Mesodermal cell (in vitro differentiated cells): ENCODE data around the gene KCNQ5.
"Not testable (repeated sequence)": the region's sequence is repeated elsewhere in the genome, so short reads cannot be mapped to it uniquely, and the experiment has no call there.

Experiments used
- H3K27ac ChIP-seq: 2 replicates; pipeline ENCODE4 v1.7.0; 2013; ENCODE audit warnings: mild to moderate bottlenecking, low read depth, low read length, moderate library complexity; ENCODE audit not compliant: severe bottlenecking
- H3K36me3 ChIP-seq: 2 replicates; pipeline ENCODE4 v1.7.1; 2013; ENCODE audit warnings: mild to moderate bottlenecking, low read length, moderate library complexity; ENCODE audit not compliant: control insufficient read depth, insufficient read depth
- H3K4me1 ChIP-seq: one replicate; pipeline ENCODE4 v1.7.1; 2013; ENCODE audit warnings: mild to moderate bottlenecking, low read length; ENCODE audit not compliant: insufficient read depth, control insufficient read depth, poor library complexity, severe bottlenecking
- H3K4me3 ChIP-seq: 2 replicates; pipeline ENCODE4 v1.7.0; 2013; ENCODE audit warnings: low read length, control low read depth, mild to moderate bottlenecking; ENCODE audit not compliant: insufficient read depth, poor library complexity, severe bottlenecking; ENCODE audit errors: extremely low read depth
- H3K9me3 ChIP-seq: 2 replicates; pipeline ENCODE4 v1.7.1; 2013; ENCODE audit warnings: mild to moderate bottlenecking, low read length, moderate library complexity; ENCODE audit not compliant: control insufficient read depth
- WGBS, 2 experiments: methylation state at CpG; one replicate each; pipeline ENCODE4 v1.1.5; 2013; ENCODE audit warnings: missing lambda C conversion rate in 2 of 2; ENCODE audit not compliant: insufficient coverage in 2 of 2; 5-methylcytosine and 5-hydroxymethylcytosine counted together

KCNQ5 gene

DNA sequence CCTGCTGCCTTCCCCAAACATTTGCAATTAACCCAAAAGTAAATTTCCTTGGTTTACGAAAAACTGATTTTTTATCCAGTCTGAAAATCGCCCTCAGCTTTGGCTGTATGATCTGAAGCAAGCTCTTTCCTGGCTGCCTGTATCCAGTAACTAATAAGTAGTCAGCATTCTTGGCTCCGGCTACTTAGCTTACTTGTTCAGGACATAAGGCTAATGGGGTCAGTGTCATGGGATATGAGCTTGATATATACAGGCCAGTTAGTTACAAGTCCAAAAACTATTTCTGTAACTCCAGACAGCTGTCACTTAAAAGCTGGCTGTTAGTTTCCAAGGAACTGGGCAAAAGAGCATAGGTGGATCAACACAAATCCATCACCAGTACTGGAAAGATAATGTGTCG lies 547.2 kb downstream of the KCNQ5 start:
- 65 to 100% methylated on average over 2 of the region's 4 CpGs for WGBS, 2 experiments
- no peaks in the 10 kb centered on the region for H3K4me1 ChIP-seq
- no peak overlapping the region for H3K4me3 ChIP-seq
- H3K9me3 ChIP-seq, result no peaks in the 10 kb centered on the region
- no peaks in the 10 kb centered on the region for H3K36me3 ChIP-seq
- H3K27ac ChIP-seq, result no peak overlapping the region

DNA sequence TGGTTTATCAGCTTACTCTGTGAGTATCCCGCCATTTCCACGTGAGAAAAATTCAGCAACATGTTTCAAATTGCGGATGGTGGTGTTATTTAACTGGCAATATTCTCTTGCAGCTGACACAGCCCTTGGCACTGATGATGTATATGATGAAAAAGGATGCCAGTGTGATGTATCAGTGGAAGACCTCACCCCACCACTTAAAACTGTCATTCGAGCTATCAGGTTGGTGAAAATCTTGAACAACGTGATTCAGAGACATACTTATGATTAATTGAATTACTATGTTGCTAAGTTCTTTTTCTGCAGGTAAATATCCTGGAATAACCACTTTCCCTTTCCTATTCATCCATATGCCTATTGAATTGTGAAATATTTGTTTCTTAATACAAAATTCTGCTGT lies 547.8 kb downstream of the KCNQ5 start:
- WGBS, 2 experiments, result 93% methylated on average over 2 of the region's 5 CpGs; no CpG with 5 or more reads in 1 of the 2 experiments
- H3K4me3 ChIP-seq, result no peak overlapping the region
- no peaks in the 10 kb centered on the region for H3K36me3 ChIP-seq
- H3K4me1 ChIP-seq, result no peaks in the 10 kb centered on the region
- H3K27ac ChIP-seq, result no peak overlapping the region
- no peaks in the 10 kb centered on the region for H3K9me3 ChIP-seq

DNA sequence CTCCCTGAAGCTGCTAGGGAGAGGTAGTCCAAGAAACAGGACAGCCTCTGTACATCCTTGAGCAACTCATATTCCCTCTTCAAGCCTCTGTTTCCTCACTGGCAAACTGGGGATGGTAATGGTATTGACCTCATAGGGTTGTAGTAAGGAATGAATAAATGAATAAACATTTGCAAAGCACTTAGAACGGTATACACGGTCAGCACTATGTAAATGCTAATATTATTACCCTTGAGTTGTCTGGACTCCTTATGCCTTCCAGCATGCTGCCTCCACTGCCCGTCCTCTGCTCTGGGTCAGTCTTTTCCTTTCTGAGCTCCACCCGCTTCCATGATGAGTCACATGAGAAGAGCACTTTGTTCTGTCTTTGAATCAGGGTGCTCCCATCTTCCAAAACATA lies 552.8 kb downstream of the KCNQ5 start:
- no peak overlapping the region for H3K27ac ChIP-seq
- no peaks in the 10 kb centered on the region for H3K36me3 ChIP-seq
- no peaks in the 10 kb centered on the region for H3K4me1 ChIP-seq
- H3K9me3 ChIP-seq, result no peaks in the 10 kb centered on the region
- H3K4me3 ChIP-seq, result no peak overlapping the region
- WGBS, 2 experiments, result 90 to 100% methylated on average over 1 to 4 of the region's 4 CpGs

DNA sequence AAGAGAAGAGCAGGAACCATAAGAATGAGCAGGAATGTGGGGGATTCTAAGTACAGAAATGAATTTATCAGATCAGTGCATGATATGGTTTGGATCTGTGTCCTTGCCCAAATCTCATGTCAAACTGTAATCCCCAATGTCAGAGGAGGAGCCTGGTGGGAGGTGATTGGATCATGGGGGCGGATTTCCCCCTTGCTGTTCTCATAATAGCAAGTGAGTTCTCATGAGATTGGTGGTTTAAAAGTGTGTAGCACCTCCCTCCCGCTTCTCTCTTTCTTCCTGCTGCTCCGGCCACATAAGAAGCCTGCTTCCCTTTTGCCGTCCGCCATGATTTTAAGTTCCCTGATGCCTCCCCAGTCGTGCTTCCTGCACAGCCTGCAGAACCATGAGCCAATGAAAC lies 554.2 kb downstream of the KCNQ5 start:
- WGBS, 2 experiments, result 82 to 100% methylated on average over 2 of the region's 6 CpGs

DNA sequence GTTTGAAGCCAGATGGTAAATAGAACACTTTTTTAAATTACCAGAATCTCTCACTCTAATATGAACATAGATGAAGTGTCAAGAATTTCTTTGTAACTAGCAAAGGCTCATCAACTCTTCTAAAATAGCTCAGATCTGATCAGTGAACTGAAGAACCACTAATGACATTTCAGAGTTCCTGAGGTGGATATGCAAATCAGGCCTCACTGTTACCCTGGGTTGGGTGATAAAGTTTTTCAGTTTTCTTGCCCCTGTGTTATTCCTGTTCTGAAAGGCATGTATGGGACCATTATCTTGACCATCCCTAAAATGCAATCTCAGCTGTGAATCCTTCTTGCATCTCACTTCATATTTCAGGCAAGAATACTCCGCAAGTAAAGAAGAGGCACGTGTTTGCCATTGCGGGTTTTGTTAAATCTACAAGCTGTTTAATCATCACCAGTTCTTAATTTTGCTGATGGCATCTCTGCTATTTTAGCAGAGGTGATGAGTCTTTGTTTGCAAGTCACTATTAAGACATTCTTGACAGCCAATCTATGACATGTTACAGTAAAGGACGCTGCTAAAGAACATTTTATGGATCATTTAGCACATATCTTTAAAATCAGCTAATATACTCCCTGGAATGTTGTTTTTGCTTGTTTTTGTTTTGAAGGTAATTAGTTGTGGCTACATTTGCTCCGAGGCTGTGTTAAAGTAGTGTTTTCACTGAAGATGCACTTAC lies 555.5 kb downstream of the KCNQ5 start:
- Histone ChIP-seq H3K4me1 (no peaks in the 10 kb centered on the region), H3K36me3 (no peaks in the 10 kb centered on the region), H3K27ac (no peak overlapping the region), H3K4me3 (no peak overlapping the region), H3K9me3 (no peaks in the 10 kb centered on the region)
- 95% methylated on average over 3 of the region's 5 CpGs; no CpG with 5 or more reads in 1 of the 2 experiments for WGBS, 2 experiments

More for the DNA sequence above, 554.2 kb downstream of the KCNQ5 start:
- H3K9me3 ChIP-seq, result no peaks in the 10 kb centered on the region
- H3K36me3 ChIP-seq, result no peaks in the 10 kb centered on the region
- no peak overlapping the region for H3K27ac ChIP-seq
- H3K4me1 ChIP-seq, result no peaks in the 10 kb centered on the region
- no peak overlapping the region for H3K4me3 ChIP-seq

DNA sequence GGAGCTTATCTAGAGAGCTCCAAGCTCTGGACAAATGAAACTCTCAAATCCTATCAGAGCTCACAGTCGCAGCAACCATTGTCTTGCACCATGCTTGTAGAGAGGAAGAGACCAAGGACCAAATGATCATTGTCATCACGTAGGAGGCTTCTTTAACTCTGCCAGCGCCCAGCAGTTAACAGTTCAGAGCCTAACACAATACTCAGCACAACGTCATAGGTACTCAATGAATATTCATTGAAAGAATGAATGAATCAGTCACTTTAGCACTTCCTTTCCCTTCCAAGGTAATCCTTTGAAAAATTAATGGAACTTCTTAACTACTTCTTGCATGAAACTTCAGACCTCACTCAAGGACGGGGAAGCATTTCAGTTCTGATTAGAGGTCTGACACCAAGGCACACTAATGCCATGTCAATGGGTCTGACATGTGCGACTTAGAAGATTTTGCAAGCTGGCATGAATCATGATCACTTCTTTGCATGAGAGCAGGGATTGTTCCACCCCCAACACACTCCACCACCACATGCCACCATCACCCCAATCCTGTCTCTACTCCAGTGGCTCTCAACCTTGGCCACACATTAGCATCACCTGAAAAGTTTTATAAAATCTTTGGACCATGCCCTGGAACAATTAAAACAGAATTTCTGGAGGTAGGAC lies 558.3 kb downstream of the KCNQ5 start:
- Histone ChIP-seq H3K4me3 (no peak overlapping the region), H3K36me3 (no peaks in the 10 kb centered on the region), H3K4me1 (no peaks in the 10 kb centered on the region), H3K9me3 (no peaks in the 10 kb centered on the region), H3K27ac (no peak overlapping the region)
- WGBS, 2 experiments, result 72 to 94% methylated on average over 3 to 4 of the region's 6 CpGs

DNA sequence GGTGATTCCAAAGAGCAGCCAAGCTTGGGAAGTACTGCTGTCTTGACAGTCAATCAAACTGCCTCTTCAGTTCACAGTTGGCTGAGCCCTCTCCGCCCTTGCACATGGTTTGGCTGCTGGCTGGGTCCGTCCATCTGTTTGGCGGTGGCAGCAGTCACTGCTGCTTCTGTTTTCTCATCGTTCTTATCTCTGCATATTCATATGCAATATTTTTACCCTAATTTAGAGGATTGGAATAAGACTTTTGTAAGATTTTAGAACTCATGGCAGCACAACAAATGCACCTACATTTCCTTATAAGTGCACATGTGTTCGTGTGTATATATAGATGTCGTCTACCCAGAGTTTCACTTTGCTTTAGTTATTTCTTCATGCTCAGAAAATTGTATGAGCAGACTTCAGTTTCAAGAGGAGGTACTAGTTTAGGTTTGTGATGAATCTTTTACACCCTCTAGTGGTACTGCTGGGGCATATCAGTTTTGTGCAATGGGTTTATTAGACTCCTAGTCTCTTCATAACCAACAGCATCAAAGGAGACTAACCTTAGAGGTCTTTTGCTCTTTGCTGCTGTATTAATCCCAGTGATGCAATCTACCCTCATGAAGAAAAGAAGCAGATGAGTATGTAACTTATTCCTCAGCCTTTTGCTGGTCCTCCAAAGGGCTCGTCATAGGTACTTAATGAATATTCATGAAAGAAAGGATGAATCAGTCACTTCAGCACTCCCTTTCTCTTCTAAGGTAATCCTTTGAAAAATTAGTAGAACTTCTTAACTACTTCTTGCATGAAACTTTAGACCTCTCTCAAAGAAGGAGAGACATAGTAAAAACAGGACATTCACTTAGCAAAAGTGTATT lies 559.1 kb downstream of the KCNQ5 start:
- H3K4me3 ChIP-seq, result no peak overlapping the region
- 50 to 77% methylated on average over 2 of the region's 7 CpGs for WGBS, 2 experiments
- no peak overlapping the region for H3K27ac ChIP-seq
- no peaks in the 10 kb centered on the region for H3K4me1 ChIP-seq
- no peaks in the 10 kb centered on the region for H3K36me3 ChIP-seq
- H3K9me3 ChIP-seq, result no peaks in the 10 kb centered on the region

DNA sequence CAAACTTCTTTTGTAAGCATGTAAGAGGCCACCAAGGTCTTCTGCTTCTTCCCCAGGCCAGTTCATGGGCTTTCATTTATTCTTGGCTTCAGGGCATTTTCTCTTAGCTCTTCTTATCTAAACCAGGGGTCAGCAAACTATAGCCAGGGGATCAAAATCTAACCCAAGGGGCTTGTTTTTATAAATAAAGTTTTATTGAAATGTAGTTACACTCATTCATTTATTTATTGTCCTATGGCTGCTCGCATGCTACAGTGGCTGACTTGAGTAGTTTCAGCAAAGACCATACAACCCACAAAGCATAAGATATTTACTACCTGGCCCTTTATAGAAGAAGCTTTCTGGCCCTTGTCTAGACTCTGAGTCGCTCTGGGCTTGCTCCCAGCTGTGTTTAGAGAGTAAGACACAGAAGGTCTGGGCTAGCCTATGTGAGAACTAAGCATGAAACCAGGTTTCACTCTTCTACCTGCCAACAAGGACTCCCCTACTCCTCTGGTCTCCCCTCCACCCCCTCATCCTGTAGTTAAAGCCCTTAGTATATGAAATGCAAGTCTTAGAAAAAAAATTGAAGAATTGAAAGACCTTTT lies 560.2 kb downstream of the KCNQ5 start:
- 80% methylated on average over 1 of the region's 2 CpGs; no CpG with 5 or more reads in 1 of the 2 experiments for WGBS, 2 experiments
- Histone ChIP-seq H3K9me3 (no peaks in the 10 kb centered on the region), H3K36me3 (no peaks in the 10 kb centered on the region), H3K4me3 (no peak overlapping the region), H3K27ac (no peak overlapping the region), H3K4me1 (no peaks in the 10 kb centered on the region)

DNA sequence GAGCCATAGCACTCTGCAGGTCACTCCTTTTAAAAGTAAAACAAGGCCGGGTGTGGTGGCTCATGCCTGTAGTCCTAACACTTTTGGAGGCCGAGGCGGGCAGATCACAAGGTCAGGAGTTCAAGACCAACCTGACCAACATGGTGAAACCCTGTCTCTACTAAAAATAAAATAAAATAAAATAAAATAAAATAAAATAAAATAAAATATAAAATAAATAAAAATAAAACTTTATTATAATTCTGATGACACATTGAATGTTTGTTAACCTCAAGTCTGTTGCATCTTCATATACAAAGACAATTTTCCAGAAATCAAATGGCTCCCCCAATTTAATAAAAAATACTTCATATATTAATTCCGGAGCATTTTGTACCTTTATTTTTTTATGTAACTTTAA lies 571.4 kb downstream of the KCNQ5 start:
- H3K4me1 ChIP-seq, H3K36me3 ChIP-seq, H3K9me3 ChIP-seq, H3K4me3 ChIP-seq, H3K27ac ChIP-seq: not testable (repeated sequence)
- 96 to 100% methylated on average over 1 to 3 of the region's 4 CpGs for WGBS, 2 experiments

DNA sequence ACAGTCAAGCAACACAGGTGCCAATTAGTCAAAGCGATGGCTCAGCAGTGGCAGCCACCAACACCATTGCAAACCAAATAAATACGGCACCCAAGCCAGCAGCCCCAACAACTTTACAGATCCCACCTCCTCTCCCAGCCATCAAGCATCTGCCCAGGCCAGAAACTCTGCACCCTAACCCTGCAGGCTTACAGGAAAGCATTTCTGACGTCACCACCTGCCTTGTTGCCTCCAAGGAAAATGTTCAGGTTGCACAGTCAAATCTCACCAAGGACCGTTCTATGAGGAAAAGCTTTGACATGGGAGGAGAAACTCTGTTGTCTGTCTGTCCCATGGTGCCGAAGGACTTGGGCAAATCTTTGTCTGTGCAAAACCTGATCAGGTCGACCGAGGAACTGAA lies 572.9 kb downstream of the KCNQ5 start:
- Histone ChIP-seq H3K27ac (no peak overlapping the region), H3K4me3 (no peak overlapping the region), H3K36me3 (no peaks in the 10 kb centered on the region), H3K4me1 (no peaks in the 10 kb centered on the region), H3K9me3 (no peaks in the 10 kb centered on the region)
- WGBS, 2 experiments, result 93 to 98% methylated on average over 6 to 7 of the region's 7 CpGs
